Measurements from ENCODE around the gene SLC26A11. TPM values are rescaled to one million over a fixed set of nuclear protein-coding genes. Genes with fewer than 3 reads are reported as not detected.

The SLC26A11 gene
- total and polyA plus RNA-seq, 5 donors = 4.4 to 7.8 (median 6.8) TPM

DNA sequence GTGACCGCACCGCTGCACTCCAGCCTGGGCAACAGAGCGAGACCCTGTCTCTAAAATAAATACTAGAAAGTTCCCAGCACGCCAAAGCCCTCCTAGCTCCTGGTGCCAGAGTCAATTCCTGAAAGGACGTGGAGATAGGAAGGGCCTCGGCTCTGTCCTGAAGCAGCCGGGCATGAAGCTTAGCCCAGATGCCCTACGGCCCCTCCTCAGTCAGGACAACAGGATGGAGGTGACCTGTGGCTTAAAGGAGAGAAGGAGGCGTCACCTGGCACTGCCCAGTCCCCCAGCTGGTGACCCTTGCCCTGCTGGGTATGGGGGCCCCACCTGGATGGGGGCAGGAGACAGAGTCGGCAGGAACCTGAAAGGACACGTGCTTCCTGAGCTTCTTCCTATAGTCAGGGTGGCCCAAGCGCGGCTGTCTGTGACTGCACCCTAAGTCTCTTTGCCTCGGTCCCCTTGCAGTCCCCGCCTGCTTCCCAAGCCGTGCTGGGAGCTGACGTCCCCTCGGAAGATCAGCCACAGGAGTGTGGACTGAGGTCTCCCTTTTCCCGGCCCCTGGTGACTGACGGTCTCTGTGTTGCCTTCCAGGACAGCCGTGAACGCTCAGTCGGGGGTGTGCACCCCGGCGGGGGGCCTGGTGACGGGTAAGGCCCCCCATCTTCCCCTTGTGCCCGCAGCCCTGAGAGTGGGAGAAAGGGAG, 25.5 kb downstream of the SLC26A11 start:
- Histone ChIP-seq H3K4me3 (ENCODE audit: low read length) (no peak overlapping the region), H3K27me3 (ENCODE audit: control insufficient read depth, insufficient read depth) (no peaks in the 10 kb centered on the region), H3K27ac (ENCODE audit: low read length) (no peak overlapping the region), H3K4me1 (ENCODE audit: control insufficient read depth, insufficient read depth, low read length) (no peaks in the 10 kb centered on the region), H3K9me3 (ENCODE audit: control insufficient read depth, low read length) (no peaks in the 10 kb centered on the region)
- DNase-seq = peak in 2 of 3 donors; percentile 18 to 29
- intact Hi-C loops (cut with DNase I) = no loop called here
- no peak for ATAC-seq
- 92% methylated on average over 27 of the region's 27 CpGs for WGBS

DNA sequence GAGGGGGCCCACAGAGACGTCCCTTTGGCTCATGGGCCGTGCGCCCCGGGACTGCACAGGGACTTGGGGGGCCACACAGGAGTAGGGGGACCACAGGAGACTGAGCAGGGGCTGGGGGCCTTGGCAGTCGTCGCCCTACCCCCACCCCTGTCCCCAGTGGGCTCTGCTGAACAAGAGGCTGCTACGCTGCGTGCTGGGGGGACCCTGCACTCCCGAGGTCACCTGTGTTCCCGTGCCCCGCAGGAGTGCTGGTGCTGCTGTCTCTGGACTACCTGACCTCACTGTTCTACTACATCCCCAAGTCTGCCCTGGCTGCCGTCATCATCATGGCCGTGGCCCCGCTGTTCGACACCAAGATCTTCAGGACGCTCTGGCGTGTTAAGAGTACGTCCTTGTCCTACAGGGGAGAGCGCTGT, 26.0 kb downstream of the SLC26A11 start:
- Histone ChIP-seq H3K9me3 (ENCODE audit: control insufficient read depth, low read length) (no peaks in the 10 kb centered on the region), H3K4me3 (ENCODE audit: low read length) (no peak overlapping the region), H3K27me3 (ENCODE audit: control insufficient read depth, insufficient read depth) (no peaks in the 10 kb centered on the region), H3K27ac (ENCODE audit: low read length) (no peak overlapping the region), H3K4me1 (ENCODE audit: control insufficient read depth, insufficient read depth, low read length) (no peaks in the 10 kb centered on the region)
- peak in 1 of 2 donors; percentile 20 for ATAC-seq
- intact Hi-C loops (cut with DNase I) = no loop called here
- WGBS = 96% methylated on average over 19 of the region's 19 CpGs
- DNase-seq = peak in 2 of 3 donors; percentile 33 to 50

DNA sequence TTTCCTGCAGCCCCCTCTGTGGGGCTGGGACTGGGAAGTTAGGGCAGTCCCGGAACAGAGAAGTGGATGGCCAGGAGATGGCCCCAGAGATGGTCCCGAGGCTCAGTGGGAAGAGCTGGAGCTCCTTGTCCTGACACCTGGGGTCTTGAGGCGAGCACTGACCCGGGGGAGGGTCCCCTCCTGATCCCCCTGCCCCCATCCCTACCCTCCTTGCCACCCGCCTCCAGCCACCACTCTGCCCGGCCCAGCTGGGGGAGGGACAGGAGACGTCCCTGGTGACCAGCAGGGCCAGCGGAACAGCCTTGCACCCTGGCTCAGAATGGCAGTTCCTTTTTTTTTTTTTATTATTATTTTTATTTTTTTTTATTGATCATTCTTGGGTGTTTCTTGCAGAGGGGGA, 26.5 kb downstream of the SLC26A11 start:
- H3K27ac ChIP-seq (ENCODE audit: low read length) = no peak overlapping the region
- no peak for ATAC-seq
- intact Hi-C loops (cut with DNase I) = no loop called here
- no peaks in the 10 kb centered on the region for H3K9me3 ChIP-seq (ENCODE audit: control insufficient read depth, low read length)
- no peaks in the 10 kb centered on the region for H3K27me3 ChIP-seq (ENCODE audit: control insufficient read depth, insufficient read depth)
- H3K4me1 ChIP-seq (ENCODE audit: control insufficient read depth, insufficient read depth, low read length) = no peaks in the 10 kb centered on the region
- H3K4me3 ChIP-seq (ENCODE audit: low read length) = no peak overlapping the region
- peak in 2 of 3 donors; percentile 44 to 49 for DNase-seq
- 94% methylated on average over 8 of the region's 8 CpGs for WGBS

DNA sequence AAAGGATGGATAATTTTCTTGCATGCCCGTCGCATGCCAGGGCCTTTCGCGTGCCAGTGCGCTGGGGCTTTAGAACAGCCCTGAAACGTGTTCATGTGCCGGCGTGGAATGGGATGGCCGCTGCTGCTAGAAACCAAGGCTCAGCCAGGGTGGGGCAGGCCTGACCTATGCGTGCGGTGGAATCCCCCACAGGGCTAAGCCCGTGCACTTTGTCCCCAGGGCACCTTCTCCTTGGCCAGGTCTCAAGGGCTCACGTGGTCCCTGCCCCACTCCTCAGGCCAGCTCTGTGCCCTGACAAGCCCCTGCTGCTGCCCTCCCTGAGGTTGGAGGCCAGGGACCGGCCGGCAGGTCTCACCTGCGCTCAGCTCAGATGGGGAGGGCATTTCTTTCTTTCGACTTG, 27.3 kb downstream of the SLC26A11 start:
- intact Hi-C loops (cut with DNase I) = no loop called here
- 94% methylated on average over 17 of the region's 17 CpGs for WGBS
- Histone ChIP-seq H3K27ac (ENCODE audit: low read length) (no peak overlapping the region), H3K4me1 (ENCODE audit: control insufficient read depth, insufficient read depth, low read length) (no peaks in the 10 kb centered on the region), H3K9me3 (ENCODE audit: control insufficient read depth, low read length) (no peaks in the 10 kb centered on the region), H3K27me3 (ENCODE audit: control insufficient read depth, insufficient read depth) (no peaks in the 10 kb centered on the region), H3K4me3 (ENCODE audit: low read length) (no peak overlapping the region)
- ATAC-seq (no peak), DNase-seq (peak in 2 of 3 donors; percentile 37 to 44)

DNA sequence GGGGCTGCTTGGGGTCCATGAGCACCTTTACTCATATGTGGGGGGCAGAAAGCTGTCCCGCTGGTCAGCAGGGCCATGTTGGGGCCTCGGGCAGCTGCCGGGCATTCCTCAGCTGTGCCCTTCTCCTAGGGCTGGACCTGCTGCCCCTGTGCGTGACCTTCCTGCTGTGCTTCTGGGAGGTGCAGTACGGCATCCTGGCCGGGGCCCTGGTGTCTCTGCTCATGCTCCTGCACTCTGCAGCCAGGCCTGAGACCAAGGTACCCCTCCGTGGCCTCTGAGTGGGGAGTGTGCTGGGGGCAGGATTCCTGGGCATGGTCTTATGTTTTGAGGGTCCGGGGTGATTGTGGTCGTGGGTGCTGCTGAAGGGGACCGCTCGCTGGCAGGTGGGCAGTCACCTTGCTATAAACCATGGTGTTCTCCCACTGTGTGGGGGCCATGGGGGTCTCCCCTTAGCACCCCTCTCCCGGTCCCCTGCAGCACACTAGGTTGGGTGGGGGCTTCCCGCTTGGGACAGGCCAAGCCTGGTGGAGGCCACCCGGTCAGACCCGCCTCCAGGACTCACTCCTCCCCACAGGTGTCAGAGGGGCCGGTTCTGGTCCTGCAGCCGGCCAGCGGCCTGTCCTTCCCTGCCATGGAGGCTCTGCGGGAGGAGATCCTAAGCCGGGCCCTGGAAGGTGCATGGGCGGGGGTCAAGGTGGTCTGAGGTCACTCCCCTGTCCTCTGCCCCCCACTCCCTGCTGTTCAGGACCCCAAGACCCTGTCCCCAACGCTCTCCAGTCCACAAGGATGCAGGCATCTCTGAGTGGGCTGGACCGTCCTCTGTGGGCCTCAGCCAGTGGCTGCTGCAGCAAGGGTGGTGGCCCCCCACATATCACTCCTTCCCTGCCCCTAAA, 28.0 kb downstream of the SLC26A11 start:
- Histone ChIP-seq H3K4me1 (ENCODE audit: control insufficient read depth, insufficient read depth, low read length) (no peaks in the 10 kb centered on the region), H3K27ac (ENCODE audit: low read length) (no peak overlapping the region), H3K9me3 (ENCODE audit: control insufficient read depth, low read length) (no peaks in the 10 kb centered on the region), H3K4me3 (ENCODE audit: low read length) (no peak overlapping the region), H3K27me3 (ENCODE audit: control insufficient read depth, insufficient read depth) (no peaks in the 10 kb centered on the region)
- DNase-seq (peak in 2 of 3 donors; percentile 26 to 47), ATAC-seq (no peak)
- WGBS = 96% methylated on average over 23 of the region's 23 CpGs
- intact Hi-C loops (cut with DNase I) = no loop called here

DNA sequence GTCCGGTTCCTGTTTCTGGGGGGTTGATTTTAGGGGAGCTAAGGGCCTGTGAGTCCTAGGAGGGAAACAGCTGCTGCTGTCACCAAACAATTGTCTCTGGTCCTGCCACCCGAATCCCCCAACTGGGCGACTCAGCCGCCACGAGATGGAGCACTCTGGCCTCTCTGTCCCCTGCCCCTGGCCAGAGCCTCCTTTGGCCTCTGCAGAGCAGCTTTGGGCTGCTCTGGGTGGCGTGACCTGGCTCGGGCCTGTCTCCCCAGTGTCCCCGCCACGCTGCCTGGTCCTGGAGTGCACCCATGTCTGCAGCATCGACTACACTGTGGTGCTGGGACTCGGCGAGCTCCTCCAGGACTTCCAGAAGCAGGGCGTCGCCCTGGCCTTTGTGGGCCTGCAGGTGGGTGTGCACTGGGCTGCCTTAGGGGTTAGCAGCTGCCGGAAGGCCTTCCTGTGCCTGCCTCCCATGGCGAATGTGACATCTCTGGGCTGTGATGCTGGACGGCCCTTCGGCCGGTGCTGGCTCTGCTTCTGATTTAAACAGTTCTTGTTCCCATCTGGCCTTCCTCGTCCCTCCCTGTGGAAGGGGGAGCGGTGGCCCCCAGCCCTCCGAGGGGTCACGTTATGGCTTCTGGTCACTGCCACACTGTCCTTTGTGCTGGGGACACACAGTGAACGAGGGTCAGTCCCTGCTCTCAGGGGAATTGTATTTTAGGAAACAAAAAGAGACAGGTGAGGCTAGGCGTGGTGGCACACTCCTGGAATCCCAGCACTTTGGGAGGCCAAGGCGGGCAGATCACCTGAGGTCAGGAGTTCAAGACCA, 28.9 kb downstream of the SLC26A11 start:
- WGBS = 91% methylated on average over 26 of the region's 26 CpGs
- no peak overlapping the region for H3K27ac ChIP-seq (ENCODE audit: low read length)
- DNase-seq = peak in 1 of 3 donors; percentile 29
- H3K27me3 ChIP-seq (ENCODE audit: control insufficient read depth, insufficient read depth) = no peaks in the 10 kb centered on the region
- H3K9me3 ChIP-seq (ENCODE audit: control insufficient read depth, low read length) = no peaks in the 10 kb centered on the region
- H3K4me1 ChIP-seq (ENCODE audit: control insufficient read depth, insufficient read depth, low read length) = no peaks in the 10 kb centered on the region
- intact Hi-C loops (cut with DNase I) = no loop called here
- no peak overlapping the region for H3K4me3 ChIP-seq (ENCODE audit: low read length)
- ATAC-seq = no peak

DNA sequence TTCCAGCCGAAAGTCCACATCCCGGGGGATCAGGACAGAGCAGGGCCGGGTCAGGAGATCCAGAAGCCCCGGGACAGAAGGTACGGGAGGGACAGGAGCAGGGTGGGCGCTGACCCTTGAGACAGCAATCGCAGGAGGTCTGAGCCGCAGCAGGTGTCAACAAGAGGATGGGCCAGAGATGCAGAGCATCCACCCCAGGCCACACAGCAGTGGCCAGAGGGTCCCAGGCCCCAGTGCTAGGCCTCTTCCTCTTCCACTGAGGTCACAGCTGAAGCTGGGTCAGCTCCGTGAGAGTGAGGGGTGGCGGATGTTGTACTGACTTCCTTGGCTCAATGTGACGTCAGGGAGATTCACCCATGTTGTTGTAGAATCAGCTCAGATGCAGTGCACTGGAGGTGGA, 31.7 kb downstream of the SLC26A11 start:
- ATAC-seq = no peak
- no peaks in the 10 kb centered on the region for H3K4me1 ChIP-seq (ENCODE audit: control insufficient read depth, insufficient read depth, low read length)
- 88% methylated on average over 11 of the region's 11 CpGs for WGBS
- no peaks in the 10 kb centered on the region for H3K9me3 ChIP-seq (ENCODE audit: control insufficient read depth, low read length)
- intact Hi-C loops (cut with DNase I) = loop anchor here in 1 of 4 donors (10.0 kb wide), 1 partner anchor 403 kb away; no protein-coding TSS in a partner anchor
- no peak overlapping the region for H3K4me3 ChIP-seq (ENCODE audit: low read length)
- H3K27ac ChIP-seq (ENCODE audit: low read length) = no peak overlapping the region
- H3K27me3 ChIP-seq (ENCODE audit: control insufficient read depth, insufficient read depth) = no peaks in the 10 kb centered on the region
- peak in 2 of 3 donors; percentile 6 to 22 for DNase-seq

DNA sequence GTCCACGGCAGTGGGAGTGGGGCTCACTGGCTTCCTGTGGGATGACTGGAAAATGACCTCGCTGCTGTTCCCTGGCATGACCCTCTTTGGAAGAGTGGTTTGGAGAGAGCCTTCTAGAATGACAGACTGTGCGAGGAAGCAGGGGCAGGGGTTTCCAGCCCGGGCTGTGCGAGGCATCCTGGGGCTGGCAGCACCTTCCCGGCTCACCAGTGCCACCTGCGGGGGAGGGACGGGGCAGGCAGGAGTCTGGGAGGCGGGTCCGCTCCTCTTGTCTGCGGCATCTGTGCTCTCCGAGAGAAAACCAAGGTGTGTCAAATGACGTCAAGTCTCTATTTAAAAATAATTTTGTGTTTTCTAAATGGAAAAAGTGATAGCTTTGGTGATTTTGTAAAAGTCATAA, 32.6 kb downstream of the SLC26A11 start:
- Histone ChIP-seq H3K27ac (ENCODE audit: low read length) (no peak overlapping the region), H3K4me1 (ENCODE audit: control insufficient read depth, insufficient read depth, low read length) (no peaks in the 10 kb centered on the region), H3K9me3 (ENCODE audit: control insufficient read depth, low read length) (no peaks in the 10 kb centered on the region), H3K27me3 (ENCODE audit: control insufficient read depth, insufficient read depth) (no peaks in the 10 kb centered on the region), H3K4me3 (ENCODE audit: low read length) (no peak overlapping the region)
- DNase-seq = peak in 2 of 3 donors; percentile 69 to 72
- ATAC-seq = peak in 1 of 2 donors; percentile 54
- intact Hi-C loops (cut with DNase I) = loop anchor here in 1 of 4 donors (10.0 kb wide), 1 partner anchor 402 kb away; no protein-coding TSS in a partner anchor
- WGBS = 58% methylated on average over 13 of the region's 13 CpGs

DNA sequence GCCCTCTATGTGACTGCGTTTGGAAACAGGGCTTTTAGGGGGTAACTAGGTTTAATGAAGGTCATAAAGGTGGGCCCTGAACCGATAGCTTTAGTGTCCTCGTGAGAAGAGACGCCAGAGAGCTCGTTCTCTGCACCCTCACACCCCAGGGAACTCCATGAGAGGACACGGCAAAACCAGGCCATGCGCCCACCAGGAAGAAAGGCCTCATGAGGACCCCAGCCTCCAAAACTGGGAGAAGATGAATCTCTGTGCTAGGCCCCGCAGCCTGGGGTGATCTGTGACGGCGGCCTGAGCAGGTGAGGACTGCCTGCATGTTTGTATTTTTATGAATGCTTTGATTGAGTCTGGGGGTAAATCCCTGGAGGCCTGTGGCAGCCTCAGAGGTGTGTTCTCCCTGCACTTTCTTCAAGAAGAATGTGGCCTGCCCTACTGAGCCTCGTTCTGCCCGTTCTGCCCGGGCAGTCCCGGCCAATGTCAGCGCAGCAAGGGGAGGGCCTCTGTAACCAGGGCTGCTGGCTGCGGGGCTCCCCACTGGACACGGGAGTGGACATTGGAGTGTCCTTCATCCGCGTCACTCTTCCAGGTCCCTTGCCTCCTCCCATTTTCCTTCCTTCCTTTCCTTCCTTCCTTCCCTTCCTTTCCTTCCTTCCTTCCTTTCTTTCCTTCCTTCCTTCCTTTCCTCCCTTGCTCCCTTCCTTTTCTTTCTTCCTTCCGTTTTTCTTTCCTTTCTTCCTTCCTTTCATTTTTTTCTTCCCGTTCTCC, 33.6 kb downstream of the SLC26A11 start:
- ATAC-seq = no peak
- Histone ChIP-seq H3K27me3 (ENCODE audit: control insufficient read depth, insufficient read depth) (no peaks in the 10 kb centered on the region), H3K4me1 (ENCODE audit: control insufficient read depth, insufficient read depth, low read length) (no peaks in the 10 kb centered on the region), H3K27ac (ENCODE audit: low read length) (no peak overlapping the region), H3K9me3 (ENCODE audit: control insufficient read depth, low read length) (no peaks in the 10 kb centered on the region), H3K4me3 (ENCODE audit: low read length) (no peak overlapping the region)
- intact Hi-C loops (cut with DNase I) = loop anchor here in 1 of 4 donors (10.0 kb wide), 1 partner anchor 401 kb away; no protein-coding TSS in a partner anchor
- 85% methylated on average over 21 of the region's 21 CpGs for WGBS
- DNase-seq = peak in 2 of 3 donors; percentile 46 to 48
